Parathyroid adenoma (tissue), 2 donors: ENCODE results near the gene CRHR2.
A peak's percentile ranks its signal among the peaks of the same experiment; 100 is the strongest.

Experiments
- H2AFZ ChIP-seq: fragments of 300-600 bp; sonication (generic); one replicate; pipeline ENCODE4 v1.7.0; 2017; ENCODE audit warnings: antibody characterized with exemption, mild to moderate bottlenecking
- H3K27ac ChIP-seq: fragments of 300-600 bp; sonication (generic); one replicate; pipeline ENCODE4 v1.7.0; 2017
- H3K27me3 ChIP-seq: fragments of 300-600 bp; sonication (generic); one replicate; pipeline ENCODE4 v1.7.0; 2017; ENCODE audit warnings: low read length; ENCODE audit not compliant: control insufficient read depth, insufficient read depth
- H3K36me3 ChIP-seq: fragments of 300-600 bp; sonication (generic); one replicate; pipeline ENCODE4 v1.7.0; 2017; ENCODE audit warnings: low read length; ENCODE audit not compliant: control insufficient read depth, insufficient read depth
- H3K4me1 ChIP-seq: fragments of 300-600 bp; sonication (generic); one replicate; pipeline ENCODE4 v1.7.0; 2017; ENCODE audit warnings: control low read depth
- H3K4me2 ChIP-seq: fragments of 300-600 bp; sonication (generic); one replicate; pipeline ENCODE4 v1.7.0; 2017; ENCODE audit warnings: low read length
- H3K4me3 ChIP-seq: fragments of 300-600 bp; sonication (generic); one replicate; pipeline ENCODE4 v1.7.0; 2017; ENCODE audit warnings: low read depth, low read length
- H3K79me2 ChIP-seq: fragments of 300-600 bp; sonication (generic); one replicate; pipeline ENCODE4 v1.7.0; 2017; ENCODE audit warnings: control low read depth
- H3K9ac ChIP-seq: fragments of 300-600 bp; sonication (generic); one replicate; pipeline ENCODE4 v1.7.0; 2017; ENCODE audit warnings: mild to moderate bottlenecking
- H3K9me3 ChIP-seq: fragments of 300-600 bp; sonication (generic); one replicate; pipeline ENCODE4 v1.7.0; 2017; ENCODE audit warnings: low read length; ENCODE audit not compliant: control insufficient read depth
- TF ChIP-seq, protein P1 (sequence below): fragments of 300-600 bp; sonication (generic); IDR thresholded peaks from one replicate; pipeline ENCODE4 v1.7.0; 2017; ENCODE audit warnings: antibody characterized with exemption, mild to moderate bottlenecking
- donor health status: primary hyperparathyroidism.

CRHR2 gene

GRCh38 chr7:30694218-30694745 is 12.0 kb upstream of the CRHR2 start:
- peaks cover 3% of the 10 kb centered on the region for H3K27me3 ChIP-seq
- TF ChIP-seq, protein P1, sequence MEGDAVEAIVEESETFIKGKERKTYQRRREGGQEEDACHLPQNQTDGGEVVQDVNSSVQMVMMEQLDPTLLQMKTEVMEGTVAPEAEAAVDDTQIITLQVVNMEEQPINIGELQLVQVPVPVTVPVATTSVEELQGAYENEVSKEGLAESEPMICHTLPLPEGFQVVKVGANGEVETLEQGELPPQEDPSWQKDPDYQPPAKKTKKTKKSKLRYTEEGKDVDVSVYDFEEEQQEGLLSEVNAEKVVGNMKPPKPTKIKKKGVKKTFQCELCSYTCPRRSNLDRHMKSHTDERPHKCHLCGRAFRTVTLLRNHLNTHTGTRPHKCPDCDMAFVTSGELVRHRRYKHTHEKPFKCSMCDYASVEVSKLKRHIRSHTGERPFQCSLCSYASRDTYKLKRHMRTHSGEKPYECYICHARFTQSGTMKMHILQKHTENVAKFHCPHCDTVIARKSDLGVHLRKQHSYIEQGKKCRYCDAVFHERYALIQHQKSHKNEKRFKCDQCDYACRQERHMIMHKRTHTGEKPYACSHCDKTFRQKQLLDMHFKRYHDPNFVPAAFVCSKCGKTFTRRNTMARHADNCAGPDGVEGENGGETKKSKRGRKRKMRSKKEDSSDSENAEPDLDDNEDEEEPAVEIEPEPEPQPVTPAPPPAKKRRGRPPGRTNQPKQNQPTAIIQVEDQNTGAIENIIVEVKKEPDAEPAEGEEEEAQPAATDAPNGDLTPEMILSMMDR = no peak
- no peaks in the 10 kb centered on the region for H3K79me2 ChIP-seq
- no peak overlapping the region for H3K27ac ChIP-seq
- H3K4me3 ChIP-seq = no peak overlapping the region
- peak overlapping the region; percentile 50 for H2AFZ ChIP-seq
- no peak overlapping the region for H3K4me2 ChIP-seq
- H3K36me3 ChIP-seq = no peaks in the 10 kb centered on the region
- no peaks in the 10 kb centered on the region for H3K9me3 ChIP-seq
- no peak overlapping the region for H3K9ac ChIP-seq
- H3K4me1 ChIP-seq = peaks cover 5% of the 10 kb centered on the region

DNA sequence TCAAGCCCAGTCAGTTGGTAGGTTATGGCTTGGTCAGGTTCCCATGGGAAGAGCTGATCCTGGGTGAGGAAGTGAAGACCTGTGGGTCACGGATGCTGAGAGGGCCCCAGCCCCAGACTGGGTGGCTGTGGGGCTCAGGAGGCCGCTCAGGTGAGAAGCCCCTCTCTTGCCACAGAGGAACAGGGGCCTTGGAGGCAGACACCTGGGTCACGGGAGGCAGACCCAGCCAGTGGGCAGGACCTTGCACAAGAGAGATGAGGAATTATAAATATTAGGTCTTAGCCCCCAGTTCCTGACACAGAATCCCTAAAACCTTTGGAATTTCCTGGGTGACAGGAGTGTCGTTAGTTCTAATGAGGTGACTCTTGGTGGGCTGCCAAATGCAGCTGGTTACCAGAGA is 10.6 kb upstream of the CRHR2 start:
- Histone ChIP-seq H3K27me3 (no peaks in the 10 kb centered on the region), H3K4me2 (no peak overlapping the region)
- TF ChIP-seq, protein P1 = no peak

DNA sequence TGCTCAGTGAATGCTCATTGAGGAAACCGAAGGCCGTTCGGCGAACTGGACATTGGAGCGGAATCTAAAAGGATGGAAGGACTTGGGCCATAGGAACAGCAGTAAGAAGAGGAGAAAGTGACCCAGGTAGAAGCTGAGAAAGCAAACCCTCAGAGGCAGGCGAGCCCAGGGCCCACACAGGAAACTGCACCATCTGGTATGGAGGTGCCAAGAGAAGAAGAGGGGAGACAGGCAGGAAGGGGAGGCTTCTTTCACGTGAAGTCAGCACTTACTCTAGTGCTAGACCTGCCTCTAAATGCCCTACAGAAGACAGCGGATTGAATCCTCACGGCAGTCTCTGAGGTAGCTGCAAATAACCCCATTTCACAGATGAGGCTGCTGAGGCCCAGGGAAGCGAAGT is 10.2 kb upstream of the CRHR2 start:
- Histone ChIP-seq H3K4me1 (peaks cover 5% of the 10 kb centered on the region), H3K27ac (no peak overlapping the region), H3K4me2 (no peak overlapping the region), H3K27me3 (no peaks in the 10 kb centered on the region), H3K79me2 (no peaks in the 10 kb centered on the region), H3K36me3 (no peaks in the 10 kb centered on the region), H2AFZ (no peak overlapping the region), H3K9me3 (no peaks in the 10 kb centered on the region), H3K4me3 (no peak overlapping the region), H3K9ac (no peak overlapping the region)
- TF ChIP-seq, protein P1 = no peak

More for the DNA sequence above, 10.6 kb upstream of the CRHR2 start:
- Histone ChIP-seq H3K4me1 (peaks cover 5% of the 10 kb centered on the region), H3K9ac (no peak overlapping the region), H3K4me3 (no peak overlapping the region), H2AFZ (no peak overlapping the region), H3K27ac (no peak overlapping the region), H3K9me3 (no peaks in the 10 kb centered on the region), H3K36me3 (no peaks in the 10 kb centered on the region), H3K79me2 (no peaks in the 10 kb centered on the region)

DNA sequence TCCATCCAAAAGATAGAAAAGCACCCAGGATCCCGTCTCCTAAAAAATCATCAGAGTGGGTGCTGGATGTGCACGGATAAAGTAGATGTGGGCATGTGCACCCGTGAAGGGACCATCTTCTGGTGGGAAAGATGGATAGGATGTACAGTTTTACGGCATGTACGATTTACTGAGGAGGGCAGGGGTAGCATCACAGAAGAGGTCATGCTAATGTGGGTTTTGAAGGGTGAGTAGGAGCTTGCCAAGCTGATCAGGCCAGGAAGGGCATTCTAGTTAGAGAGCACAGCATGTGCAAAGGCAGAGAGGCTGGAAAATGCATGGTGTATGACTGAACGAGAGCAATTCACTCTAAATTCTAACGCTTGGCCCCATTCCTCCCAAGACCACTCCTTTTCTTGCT is 7.8 kb upstream of the CRHR2 start:
- Histone ChIP-seq H3K27ac (no peak overlapping the region), H3K4me2 (no peak overlapping the region), H3K79me2 (no peaks in the 10 kb centered on the region), H3K36me3 (no peaks in the 10 kb centered on the region), H3K9me3 (no peaks in the 10 kb centered on the region), H3K9ac (no peak overlapping the region), H3K27me3 (no peaks in the 10 kb centered on the region), H3K4me3 (no peak overlapping the region), H2AFZ (no peak overlapping the region), H3K4me1 (peaks cover 5% of the 10 kb centered on the region)
- TF ChIP-seq, protein P1 = no peak

DNA sequence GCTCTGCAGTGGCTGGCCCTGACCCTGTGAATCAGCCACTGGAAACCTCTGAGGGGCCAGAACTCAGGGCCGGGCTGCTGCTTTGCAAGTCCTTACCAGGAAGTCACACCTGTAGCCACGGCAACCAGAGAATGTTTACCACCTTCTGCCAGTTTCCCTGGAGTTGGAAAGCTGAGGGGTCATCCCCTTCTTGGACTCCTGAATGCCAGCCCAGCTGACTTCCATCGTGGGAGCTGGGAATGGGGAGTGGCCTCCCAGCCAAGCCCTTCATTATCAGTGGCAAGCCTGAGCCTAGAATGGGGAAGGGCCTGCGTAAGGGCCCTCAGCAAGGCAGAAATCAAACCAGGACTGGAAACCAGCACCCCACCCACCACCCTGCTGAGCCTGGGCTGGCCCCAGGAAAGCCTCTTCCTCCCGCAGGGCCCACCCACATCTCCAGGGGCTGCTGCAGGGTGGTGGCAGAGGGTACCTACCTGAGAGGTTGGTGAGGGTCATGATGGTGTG is 6.5 kb upstream of the CRHR2 start:
- no peak overlapping the region for H3K9ac ChIP-seq
- H3K4me3 ChIP-seq = no peak overlapping the region
- no peaks in the 10 kb centered on the region for H3K27me3 ChIP-seq
- TF ChIP-seq, protein P1 = no peak
- no peak overlapping the region for H2AFZ ChIP-seq
- H3K36me3 ChIP-seq = no peaks in the 10 kb centered on the region
- H3K9me3 ChIP-seq = no peaks in the 10 kb centered on the region
- H3K79me2 ChIP-seq = no peaks in the 10 kb centered on the region
- no peak overlapping the region for H3K4me2 ChIP-seq
- H3K4me1 ChIP-seq = no peaks in the 10 kb centered on the region
- no peak overlapping the region for H3K27ac ChIP-seq
